Neural cell (in vitro differentiated cells): ENCODE data around the gene RPL31. TPM values are rescaled to one million over a fixed set of nuclear protein-coding genes. Genes with fewer than 3 reads are reported as not detected.

Experiments
- H2AFZ ChIP-seq: fragments of 200-600, 300-800 bp; sonication (generic), shearing (Covaris generic); 2 replicates; pipeline ENCODE4 v1.6.0; 2014; ENCODE audit warnings: low read depth, mild to moderate bottlenecking, antibody characterized with exemption, low read length, moderate library complexity
- H3F3A ChIP-seq: fragments of 200-600 bp; shearing (Covaris generic); 2 replicates; pipeline ENCODE4 v1.6.1; 2016; ENCODE audit warnings: mild to moderate bottlenecking, moderate library complexity, mixed read lengths, antibody characterized with exemption, low read length; ENCODE audit not compliant: insufficient read depth, poor library complexity, severe bottlenecking
- H3K27ac ChIP-seq: fragments of 200-600, 300-800 bp; sonication (generic), shearing (Covaris generic); 2 replicates; pipeline ENCODE4 v1.5.1; 2014; ENCODE audit warnings: mild to moderate bottlenecking, low read length, moderate library complexity
- H3K27me3 ChIP-seq: fragments of 300-800, 200-600 bp; sonication (generic), shearing (Covaris generic); 2 replicates; pipeline ENCODE4 v1.6.0; 2014; ENCODE audit warnings: mild to moderate bottlenecking, low read depth, low read length, moderate library complexity; ENCODE audit not compliant: insufficient read depth
- H3K36me3 ChIP-seq: fragments of 300-800, 200-600 bp; sonication (generic), shearing (Covaris generic); 2 replicates; pipeline ENCODE4 v1.5.1; 2014; ENCODE audit warnings: mild to moderate bottlenecking, antibody characterized with exemption, low read length, moderate library complexity; ENCODE audit not compliant: insufficient read depth
- H3K4me2 ChIP-seq: fragments of 300-800, 200-600 bp; sonication (generic), shearing (Covaris generic); 2 replicates; pipeline ENCODE4 v1.6.0; 2014; ENCODE audit warnings: mild to moderate bottlenecking, low read length
- H3K4me3 ChIP-seq: fragments of 300-800, 200-600 bp; sonication (generic), shearing (Covaris generic); 2 replicates; pipeline ENCODE4 v1.5.1; 2014; ENCODE audit warnings: mild to moderate bottlenecking, low read length, moderate library complexity
- H3K79me2 ChIP-seq: fragments of 200-600 bp; shearing (Covaris generic); replicated peaks from 2 replicates; pipeline ENCODE4 v1.6.0; 2014; ENCODE audit warnings: mild to moderate bottlenecking, low read length, moderate library complexity; ENCODE audit not compliant: insufficient read depth
- H3K9ac ChIP-seq: fragments of 300-800, 200-600 bp; sonication (generic), shearing (Covaris generic); 2 replicates; pipeline ENCODE4 v1.6.1; 2016; ENCODE audit warnings: mild to moderate bottlenecking, low read length, mixed read lengths
- H3K9me2 ChIP-seq: fragments of 200-600 bp; shearing (Covaris generic); 2 replicates; pipeline ENCODE4 v1.6.1; 2016; ENCODE audit warnings: mild to moderate bottlenecking, low read length, mixed read lengths; ENCODE audit not compliant: insufficient read depth
- H3K9me3 ChIP-seq: fragments of 200-600, 300-800 bp; sonication (generic), shearing (Covaris generic); 2 replicates; pipeline ENCODE4 v1.6.1; 2016; ENCODE audit warnings: mild to moderate bottlenecking, mixed run types, low read length, moderate library complexity, mixed read lengths
- H4K20me1 ChIP-seq: fragments of 200-600 bp; shearing (Covaris generic); 2 replicates; pipeline ENCODE4 v1.6.1; 2016; ENCODE audit warnings: mild to moderate bottlenecking, mixed run types; ENCODE audit not compliant: insufficient read depth
- EP300 ChIP-seq: fragments of 450-650 bp; conservative IDR thresholded peaks from 2 replicates; pipeline ENCODE4 v1.6.1; 2014; ENCODE audit warnings: antibody characterized with exemption, mild to moderate bottlenecking, moderate library complexity; ENCODE audit not compliant: poor library complexity, severe bottlenecking
- EZH2 ChIP-seq: fragments of 200-600, 300-800 bp; shearing (Covaris generic), sonication (generic); IDR thresholded peaks from 2 replicates; pipeline ENCODE4 v1.6.1; 2014; ENCODE audit warnings: antibody characterized with exemption, low read length, borderline replicate concordance, mild to moderate bottlenecking; ENCODE audit not compliant: insufficient read depth, poor library complexity, severe bottlenecking
- MXI1 ChIP-seq: fragments of 450-650 bp; conservative IDR thresholded peaks from 2 replicates; pipeline ENCODE4 v1.6.1; 2014; ENCODE audit warnings: antibody characterized with exemption, mild to moderate bottlenecking; ENCODE audit not compliant: poor library complexity, severe bottlenecking
- POLR2AphosphoS5 ChIP-seq: IDR thresholded peaks from 2 replicates; pipeline ENCODE4 v1.6.1; 2012
- RAD21 ChIP-seq: fragments of 450-650 bp; conservative IDR thresholded peaks from 2 replicates; pipeline ENCODE4 v1.6.1; 2014; ENCODE audit warnings: antibody characterized with exemption, mild to moderate bottlenecking, moderate library complexity
- SMC3 ChIP-seq: fragments of 450-650 bp; conservative IDR thresholded peaks from 2 replicates; pipeline ENCODE4 v1.6.1; 2014; ENCODE audit warnings: antibody characterized with exemption, mild to moderate bottlenecking, moderate library complexity; ENCODE audit not compliant: poor library complexity
- TAF1 ChIP-seq: IDR thresholded peaks from 2 replicates; pipeline ENCODE4 v1.6.1; 2012; ENCODE audit warnings: low read depth
- polyA minus RNA-seq: library from RNA; depleted of rRNA, polyadenylated mRNA; stranded (reverse); fragments of >200 nt; gene quantifications from 2 replicates; pipeline ENCODE4 v1.2.3, GENCODE V29; 2014
- polyA plus RNA-seq: library from polyadenylated mRNA; depleted of rRNA; stranded (reverse); fragments of >200 nt; gene quantifications from 2 replicates; pipeline ENCODE4 v1.2.3, GENCODE V29; 2014
- TF ChIP-seq, protein P1 (sequence below): IDR thresholded peaks from 2 replicates; pipeline ENCODE4 v1.6.1; 2012; ENCODE audit warnings: borderline replicate concordance
- TF ChIP-seq, protein P2 (sequence below): fragments of 450-650 bp; IDR thresholded peaks from 2 replicates; pipeline ENCODE4 v1.5.1; 2014; ENCODE audit warnings: antibody characterized with exemption, mild to moderate bottlenecking, moderate library complexity; ENCODE audit not compliant: poor library complexity, severe bottlenecking

Gene RPL31
- polyA plus RNA-seq (1,321 and 1,555 TPM in 2 replicates), polyA minus RNA-seq (432 and 507 TPM in 2 replicates)

DNA sequence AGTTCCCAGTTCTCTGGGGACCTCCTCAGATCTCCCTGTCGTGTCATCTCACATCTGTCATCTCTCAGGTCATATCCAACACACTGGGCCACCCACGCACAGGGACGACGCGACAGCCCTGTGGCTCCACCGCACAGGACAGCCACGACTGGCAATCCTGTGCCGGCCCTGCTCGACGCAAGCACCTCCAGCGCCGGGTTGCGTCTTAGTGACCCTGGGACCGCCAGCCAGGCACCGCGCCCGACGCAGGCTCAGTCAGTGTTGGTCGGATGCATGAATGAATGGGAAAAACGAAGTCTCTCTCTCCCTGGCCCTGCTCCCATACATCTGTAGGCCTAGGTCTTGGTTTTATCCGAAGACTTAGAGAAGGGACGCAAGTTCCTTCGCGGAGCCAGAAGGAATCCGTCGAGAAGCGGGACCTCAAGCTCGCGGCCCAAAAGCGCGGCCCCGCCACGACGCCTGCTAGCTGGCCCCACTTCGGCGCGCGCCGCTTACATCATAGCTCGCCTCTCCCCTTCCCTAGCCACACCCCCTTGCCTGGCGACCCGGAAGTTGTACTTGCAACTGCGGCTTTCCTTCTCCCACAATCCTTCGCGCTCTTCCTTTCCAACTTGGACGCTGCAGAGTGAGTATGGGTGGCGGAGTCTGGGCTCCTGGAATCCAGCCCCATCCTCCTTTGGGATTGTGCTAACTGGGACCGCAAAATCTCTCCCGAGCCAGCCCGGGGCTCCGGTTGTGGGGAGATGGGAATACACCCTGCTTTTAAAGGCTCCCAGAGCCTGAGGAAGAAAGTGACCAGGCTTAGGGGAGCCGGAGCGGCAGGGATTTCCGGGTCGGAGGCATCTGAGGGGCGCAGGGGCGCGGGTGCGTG lies at the start of gene RPL31:
RPL31 (plus strand) TSS at position 599 of the 871 bp plus-strand sequence. CDS start 413 bp downstream, outside the sequence.
- H3K9me2 ChIP-seq, result no peaks in the 10 kb centered on the region

DNA sequence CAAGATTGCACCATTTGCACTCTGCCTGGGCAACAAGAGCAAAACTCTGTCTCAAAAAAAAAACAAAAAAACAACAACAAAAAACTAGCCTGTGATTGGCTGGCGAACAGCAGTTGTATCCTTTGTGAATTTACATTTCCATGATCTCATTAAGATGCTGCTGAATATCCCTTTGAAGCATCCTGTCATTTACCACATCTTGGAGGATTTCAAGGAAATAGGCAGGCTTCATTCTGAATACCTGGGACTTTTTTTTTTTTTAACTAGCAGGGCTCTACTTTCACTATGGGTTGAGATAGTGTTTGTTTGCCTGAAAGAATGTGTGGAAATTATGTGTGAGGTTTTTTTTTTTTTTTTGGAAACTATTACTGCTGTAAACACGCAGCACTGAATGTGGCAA lies 49.6 kb upstream of the RPL31 start:
- Histone ChIP-seq H3K27ac (no peak overlapping the region), H3K79me2 (no peaks in the 10 kb centered on the region), H3F3A (no peaks in the 10 kb centered on the region), H3K9me3 (no peaks in the 10 kb centered on the region), H3K4me2 (no peak overlapping the region), H3K9ac (no peak overlapping the region), H2AFZ (no peak overlapping the region), H3K27me3 (no peaks in the 10 kb centered on the region), H3K36me3 (no peaks in the 10 kb centered on the region), H4K20me1 (no peaks in the 10 kb centered on the region), H3K4me3 (no peak overlapping the region), H3K9me2 (no peaks in the 10 kb centered on the region)
- TF ChIP-seq SMC3 (no peak), EZH2 (no peak), MXI1 (no peak), TAF1 (no peak)
- TF ChIP-seq, protein P1, sequence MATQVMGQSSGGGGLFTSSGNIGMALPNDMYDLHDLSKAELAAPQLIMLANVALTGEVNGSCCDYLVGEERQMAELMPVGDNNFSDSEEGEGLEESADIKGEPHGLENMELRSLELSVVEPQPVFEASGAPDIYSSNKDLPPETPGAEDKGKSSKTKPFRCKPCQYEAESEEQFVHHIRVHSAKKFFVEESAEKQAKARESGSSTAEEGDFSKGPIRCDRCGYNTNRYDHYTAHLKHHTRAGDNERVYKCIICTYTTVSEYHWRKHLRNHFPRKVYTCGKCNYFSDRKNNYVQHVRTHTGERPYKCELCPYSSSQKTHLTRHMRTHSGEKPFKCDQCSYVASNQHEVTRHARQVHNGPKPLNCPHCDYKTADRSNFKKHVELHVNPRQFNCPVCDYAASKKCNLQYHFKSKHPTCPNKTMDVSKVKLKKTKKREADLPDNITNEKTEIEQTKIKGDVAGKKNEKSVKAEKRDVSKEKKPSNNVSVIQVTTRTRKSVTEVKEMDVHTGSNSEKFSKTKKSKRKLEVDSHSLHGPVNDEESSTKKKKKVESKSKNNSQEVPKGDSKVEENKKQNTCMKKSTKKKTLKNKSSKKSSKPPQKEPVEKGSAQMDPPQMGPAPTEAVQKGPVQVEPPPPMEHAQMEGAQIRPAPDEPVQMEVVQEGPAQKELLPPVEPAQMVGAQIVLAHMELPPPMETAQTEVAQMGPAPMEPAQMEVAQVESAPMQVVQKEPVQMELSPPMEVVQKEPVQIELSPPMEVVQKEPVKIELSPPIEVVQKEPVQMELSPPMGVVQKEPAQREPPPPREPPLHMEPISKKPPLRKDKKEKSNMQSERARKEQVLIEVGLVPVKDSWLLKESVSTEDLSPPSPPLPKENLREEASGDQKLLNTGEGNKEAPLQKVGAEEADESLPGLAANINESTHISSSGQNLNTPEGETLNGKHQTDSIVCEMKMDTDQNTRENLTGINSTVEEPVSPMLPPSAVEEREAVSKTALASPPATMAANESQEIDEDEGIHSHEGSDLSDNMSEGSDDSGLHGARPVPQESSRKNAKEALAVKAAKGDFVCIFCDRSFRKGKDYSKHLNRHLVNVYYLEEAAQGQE, result no peak

More for the DNA sequence above, at the start of gene RPL31:
- Histone ChIP-seq H3K4me2 (peak within 1 kb of the TSS; percentile 86), H3K79me2 (peaks cover 20% of the 10 kb centered on the region), H4K20me1 (no peaks in the 10 kb centered on the region), H3K4me3 (peak within 1 kb of the TSS; percentile 93), H3K9ac (peak within 1 kb of the TSS; percentile 85), H3K27ac (peak within 1 kb of the TSS; percentile 81), H3K9me3 (no peaks in the 10 kb centered on the region), H3K36me3 (no peaks in the 10 kb centered on the region), H3K27me3 (no peaks in the 10 kb centered on the region), H3F3A (no peaks in the 10 kb centered on the region), H2AFZ (peak within 1 kb of the TSS; percentile 100)
- TF ChIP-seq, protein P1, result peak; percentile 100
- TF ChIP-seq MXI1 (peak; percentile 79), TAF1 (peak; percentile 100), POLR2AphosphoS5 (peak; percentile 97), EP300 (peak; percentile 65), SMC3 (peak; percentile 28), RAD21 (no peak), EZH2 (no peak)
- TF ChIP-seq, protein P2, sequence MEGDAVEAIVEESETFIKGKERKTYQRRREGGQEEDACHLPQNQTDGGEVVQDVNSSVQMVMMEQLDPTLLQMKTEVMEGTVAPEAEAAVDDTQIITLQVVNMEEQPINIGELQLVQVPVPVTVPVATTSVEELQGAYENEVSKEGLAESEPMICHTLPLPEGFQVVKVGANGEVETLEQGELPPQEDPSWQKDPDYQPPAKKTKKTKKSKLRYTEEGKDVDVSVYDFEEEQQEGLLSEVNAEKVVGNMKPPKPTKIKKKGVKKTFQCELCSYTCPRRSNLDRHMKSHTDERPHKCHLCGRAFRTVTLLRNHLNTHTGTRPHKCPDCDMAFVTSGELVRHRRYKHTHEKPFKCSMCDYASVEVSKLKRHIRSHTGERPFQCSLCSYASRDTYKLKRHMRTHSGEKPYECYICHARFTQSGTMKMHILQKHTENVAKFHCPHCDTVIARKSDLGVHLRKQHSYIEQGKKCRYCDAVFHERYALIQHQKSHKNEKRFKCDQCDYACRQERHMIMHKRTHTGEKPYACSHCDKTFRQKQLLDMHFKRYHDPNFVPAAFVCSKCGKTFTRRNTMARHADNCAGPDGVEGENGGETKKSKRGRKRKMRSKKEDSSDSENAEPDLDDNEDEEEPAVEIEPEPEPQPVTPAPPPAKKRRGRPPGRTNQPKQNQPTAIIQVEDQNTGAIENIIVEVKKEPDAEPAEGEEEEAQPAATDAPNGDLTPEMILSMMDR, result peak; percentile 21
